Astrocyte of the hippocampus (primary cell): ENCODE measurements around the gene CISTR.
"Not testable (repeated sequence)": the region's sequence is repeated elsewhere in the genome, so short reads cannot be mapped to it uniquely, and the experiment has no call there.

ENCODE experiments used
- DNase-seq: peaks from one replicate; pipeline ENCODE4 v3.0.0; 2011; ENCODE audit warnings: low read depth, low spot score

The CISTR gene

GRCh38 chr12:53751336-53752191 is at the start of gene CISTR:
CISTR (minus strand) TSS chr12:53751979.
- DNase-seq, result no peak

- DNase-seq, result no peak
Measured at GRCh38 chr12:53798575-53798974, 46.8 kb upstream of the CISTR start.

- no peak for DNase-seq
Measured at GRCh38 chr12:53795927-53796326, 44.1 kb upstream of the CISTR start.

- DNase-seq, result no peak
Measured at GRCh38 chr12:53793221-53793620, 41.4 kb upstream of the CISTR start.

GRCh38 chr12:53791735-53792326 is 40.1 kb upstream of the CISTR start:
- DNase-seq, result no peak

- no peak for DNase-seq
Measured at GRCh38 chr12:53789570-53789969, 37.8 kb upstream of the CISTR start.

GRCh38 chr12:53788892-53789291 is 37.1 kb upstream of the CISTR start:
- DNase-seq, result no peak

GRCh38 chr12:53786411-53786810 is 34.6 kb upstream of the CISTR start:
- no peak for DNase-seq

GRCh38 chr12:53785161-53785560 is 33.4 kb upstream of the CISTR start:
- DNase-seq, result no peak

GRCh38 chr12:53782093-53782703 is 30.4 kb upstream of the CISTR start:
- no peak for DNase-seq

GRCh38 chr12:53781228-53781801 is 29.5 kb upstream of the CISTR start:
- no peak for DNase-seq

- no peak for DNase-seq
Measured at GRCh38 chr12:53780323-53780722, 28.5 kb upstream of the CISTR start.

- not testable (repeated sequence) for DNase-seq
Measured at GRCh38 chr12:53779679-53780078, 27.9 kb upstream of the CISTR start.

- no peak for DNase-seq
Measured at GRCh38 chr12:53777936-53778644, 26.3 kb upstream of the CISTR start.

GRCh38 chr12:53777412-53777811 is 25.6 kb upstream of the CISTR start:
- no peak for DNase-seq

- no peak for DNase-seq
Measured at GRCh38 chr12:53776872-53777271, 25.1 kb upstream of the CISTR start.

- no peak for DNase-seq
Measured at GRCh38 chr12:53775478-53776145, 23.8 kb upstream of the CISTR start.

- DNase-seq, result peak; percentile 80
Measured at GRCh38 chr12:53770281-53770680, 18.5 kb upstream of the CISTR start.

GRCh38 chr12:53768976-53769375 is 17.2 kb upstream of the CISTR start:
- no peak for DNase-seq

GRCh38 chr12:53766881-53767280 is 15.1 kb upstream of the CISTR start:
- DNase-seq, result no peak

GRCh38 chr12:53765891-53766290 is 14.1 kb upstream of the CISTR start:
- DNase-seq, result no peak
